ENCODE data around the gene OLA1. TPM values are rescaled to one million over a fixed set of nuclear protein-coding genes. Genes with fewer than 3 reads are reported as not detected.

The OLA1 gene
- total and polyA plus RNA-seq, 2 of the 13 experiments (the other 11 are each of a cell fraction or from before 2014, with no cell fraction given): 153 to 241 TPM

GRCh38 chr2:174090476-174090875 is 157.9 kb downstream of the OLA1 start:
- WGBS (ENCODE audit: low lambda C conversion rate): 96% methylated on average over 4 of the region's 4 CpGs
- BruUV-seq (replicated peaks): no TSS peak
- ATAC-seq (no peak), DNase-seq (ENCODE audit: low spot score) (no peak), FAIRE-seq (no peak)
- TF ChIP-seq NBN (conservative IDR thresholded peaks at IDR 0.05) (no peak), ZNF724P (CRISPR knock-in tag; IDR thresholded peaks at IDR 0.05; ENCODE audit: borderline replicate concordance) (no peak), IKZF1 (IDR thresholded peaks at IDR 0.05) (no peak), RORA (CRISPR knock-in tag; IDR thresholded peaks at IDR 0.05) (no peak), ZNF17 (CRISPR knock-in tag; IDR thresholded peaks at IDR 0.05) (no peak), ZNF121 (CRISPR knock-in tag; IDR thresholded peaks at IDR 0.05) (no peak), TAF1 (CRISPR knock-in tag; IDR thresholded peaks at IDR 0.05) (no peak), ZNF646 (CRISPR knock-in tag; IDR thresholded peaks at IDR 0.05) (no peak), PHF8 (CRISPR knock-in tag; IDR thresholded peaks at IDR 0.05) (no peak), ZNF883 (CRISPR knock-in tag; IDR thresholded peaks at IDR 0.05; ENCODE audit: not compliant biosample characterization) (no peak), ZNF414 (CRISPR knock-in tag; IDR thresholded peaks at IDR 0.05) (no peak), ZFP36L1 (CRISPR knock-in tag; IDR thresholded peaks at IDR 0.05) (no peak)
- H3K9me3 ChIP-seq (ENCODE audit: low read length): no peaks in the 10 kb centered on the region
- H3K36me3 ChIP-seq (replicated peaks in 1 of 2; ENCODE audit: control insufficient read depth in 1 of 2, insufficient read depth in 2 of 2, low read length in 2 of 2): peaks cover 0 to 1% of the 10 kb centered on the region in 2 experiments; a peak in 2 of 5 replicates
- peaks cover 10% of the 10 kb centered on the region for H3K4me1 ChIP-seq (ENCODE audit: insufficient read depth, low read length)
- H4K20me1 ChIP-seq (ENCODE audit: insufficient read depth, low read length): no peaks in the 10 kb centered on the region
- no peak overlapping the region for H3K4me3 ChIP-seq (replicated peaks in 1 of 3; ENCODE audit: insufficient read depth in 1 of 3, low read depth in 2 of 3, low read length in 3 of 3)
- no peaks in the 10 kb centered on the region for H3K27me3 ChIP-seq (ENCODE audit: control insufficient read depth in 1 of 2, insufficient read depth in 2 of 2, low read length in 2 of 2)
- no peaks in the 10 kb centered on the region for H3K79me2 ChIP-seq (ENCODE audit: insufficient read depth, low read length)
- H3K27ac ChIP-seq (ENCODE audit: extremely low read length, insufficient read depth, low read length): no peak overlapping the region
- ChIA-PET POLR2A (interaction anchor here (0.5 kb wide), 1 partner anchor 129 kb away, joined by 3 read pairs; no protein-coding TSS in a partner anchor), CTCF (ENCODE audit: low intra/inter-chr PET ratio, low total read pairs) (no interaction called here)
- in situ Hi-C loops (cut with HindIII; ENCODE audit: extremely low pct_ligation_motif_present, low pct_unique_long_range_greater_than_20kb): no loop called here
- no peak overlapping the region for H3K9ac ChIP-seq (ENCODE audit: insufficient read depth, low read depth, low read length)
- H3K4me2 ChIP-seq (ENCODE audit: low read depth, low read length): no peak overlapping the region
- H2AFZ ChIP-seq (ENCODE audit: low read length): no peak overlapping the region
- intact Hi-C loops (cut with micrococcal nuclease; ENCODE audit: unreplicated experiment): no loop called here

Measured in HepG2 (cell line).